Stomach (tissue), 4 donors: ENCODE results near the gene BDKRB1.

Experiments
- POLR2AphosphoS5 ChIP-seq, 3 donors: sonication (generic); formaldehyde crosslinking; IDR thresholded peaks; one replicate each; pipeline ENCODE4 v1.6.1; 2016; ENCODE audit warnings: antibody characterized with exemption in 3 of 3
- TF ChIP-seq, protein P1 (sequence below), 7 experiments: fragments of 450-650 bp in 4 of 7; fragments of 200-600 bp in 3 of 7; sonication (generic) in 3 of 7; IDR thresholded peaks; one replicate each; pipeline ENCODE4 v1.5.1; 2016 to 2019; ENCODE audit warnings: antibody characterized with exemption in 7 of 7, control low read depth in 2 of 7, mild to moderate bottlenecking in 1 of 7

DNA sequence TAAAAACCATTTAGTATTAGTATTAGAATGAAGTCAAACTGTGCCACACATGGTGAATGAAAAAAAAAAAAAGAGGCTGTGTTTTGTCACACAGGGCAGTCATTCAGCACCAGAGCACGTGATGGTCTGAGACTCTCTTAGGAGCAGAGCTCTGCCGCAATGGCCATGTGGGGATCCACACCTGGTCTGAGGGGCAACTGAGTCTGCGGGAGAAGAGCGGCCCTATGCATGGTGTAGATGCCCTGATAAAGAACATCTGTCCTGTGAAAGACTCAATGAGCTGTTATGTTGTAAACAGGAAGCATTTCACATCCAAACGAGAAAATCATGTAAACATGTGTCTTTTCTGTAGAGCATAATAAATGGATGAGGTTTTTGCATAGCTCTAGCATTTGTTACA is 12.2 kb upstream of the BDKRB1 start:
- TF ChIP-seq, protein P1, sequence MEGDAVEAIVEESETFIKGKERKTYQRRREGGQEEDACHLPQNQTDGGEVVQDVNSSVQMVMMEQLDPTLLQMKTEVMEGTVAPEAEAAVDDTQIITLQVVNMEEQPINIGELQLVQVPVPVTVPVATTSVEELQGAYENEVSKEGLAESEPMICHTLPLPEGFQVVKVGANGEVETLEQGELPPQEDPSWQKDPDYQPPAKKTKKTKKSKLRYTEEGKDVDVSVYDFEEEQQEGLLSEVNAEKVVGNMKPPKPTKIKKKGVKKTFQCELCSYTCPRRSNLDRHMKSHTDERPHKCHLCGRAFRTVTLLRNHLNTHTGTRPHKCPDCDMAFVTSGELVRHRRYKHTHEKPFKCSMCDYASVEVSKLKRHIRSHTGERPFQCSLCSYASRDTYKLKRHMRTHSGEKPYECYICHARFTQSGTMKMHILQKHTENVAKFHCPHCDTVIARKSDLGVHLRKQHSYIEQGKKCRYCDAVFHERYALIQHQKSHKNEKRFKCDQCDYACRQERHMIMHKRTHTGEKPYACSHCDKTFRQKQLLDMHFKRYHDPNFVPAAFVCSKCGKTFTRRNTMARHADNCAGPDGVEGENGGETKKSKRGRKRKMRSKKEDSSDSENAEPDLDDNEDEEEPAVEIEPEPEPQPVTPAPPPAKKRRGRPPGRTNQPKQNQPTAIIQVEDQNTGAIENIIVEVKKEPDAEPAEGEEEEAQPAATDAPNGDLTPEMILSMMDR (IDR thresholded peaks at IDR 0.05): no peak
- no peak for TF ChIP-seq POLR2AphosphoS5 (IDR thresholded peaks at IDR 0.05)
